Measurements from ENCODE around the gene PSMG2. TPM values are rescaled to one million over a fixed set of nuclear protein-coding genes. Genes with fewer than 3 reads are reported as not detected.
"Not testable (repeated sequence)": the region's sequence is repeated elsewhere in the genome, so short reads cannot be mapped to it uniquely, and the experiment has no call there.

Gene PSMG2
- polyA plus RNA-seq, 3 donors from 2014 or later: 74.9 to 96.6 (median 81.6) TPM

- not testable (repeated sequence) for H3K27me3 Mint-ChIP-seq (ENCODE audit: low read depth in 3 of 3); H3K9me3 Mint-ChIP-seq; H3K36me3 Mint-ChIP-seq; H3K4me3 Mint-ChIP-seq; H3K27ac Mint-ChIP-seq; DNase-seq; H3K4me1 Mint-ChIP-seq
These were observed 55.7 kb downstream of the PSMG2 start for GRCh38 chr18:12758566-12758965.

GRCh38 chr18:12765126-12765525 is 62.3 kb downstream of the PSMG2 start:
- peaks cover 0 to 3% (median 2%) of the 10 kb centered on the region in 3 donors for H3K27me3 Mint-ChIP-seq (ENCODE audit: low read depth in 3 of 3)
- no peak for DNase-seq
- H3K4me3 Mint-ChIP-seq: no peak overlapping the region
- no peak overlapping the region for H3K27ac Mint-ChIP-seq
- no peaks in the 10 kb centered on the region for H3K9me3 Mint-ChIP-seq
- peaks cover 5 to 6% of the 10 kb centered on the region in 2 donors for H3K4me1 Mint-ChIP-seq
- no peaks in the 10 kb centered on the region for H3K36me3 Mint-ChIP-seq

- Mint-ChIP-seq H3K4me3 (no peak overlapping the region), H3K36me3 (no peaks in the 10 kb centered on the region), H3K27me3 (ENCODE audit: low read depth in 3 of 3) (peaks cover 0 to 3% (median 2%) of the 10 kb centered on the region in 3 donors), H3K27ac (no peak overlapping the region), H3K9me3 (no peaks in the 10 kb centered on the region), H3K4me1 (peaks cover 5 to 6% of the 10 kb centered on the region in 2 donors)
- no peak for DNase-seq
These were observed 62.7 kb downstream of the PSMG2 start for GRCh38 chr18:12765586-12765985.

GRCh38 chr18:12766986-12767433 is 64.2 kb downstream of the PSMG2 start:
- no peaks in the 10 kb centered on the region for H3K9me3 Mint-ChIP-seq
- DNase-seq: no peak
- peak overlapping the region in 1 of 6 donors; percentile 28 for H3K27ac Mint-ChIP-seq
- peaks cover 0 to 3% (median 0%) of the 10 kb centered on the region in 3 donors for H3K36me3 Mint-ChIP-seq
- peaks cover 5 to 6% of the 10 kb centered on the region in 2 donors for H3K4me1 Mint-ChIP-seq
- H3K4me3 Mint-ChIP-seq: no peak overlapping the region
- H3K27me3 Mint-ChIP-seq (ENCODE audit: low read depth in 3 of 3): peaks cover 0 to 3% (median 2%) of the 10 kb centered on the region in 3 donors

- DNase-seq: no peak
- peaks cover 5 to 6% of the 10 kb centered on the region in 2 donors for H3K4me1 Mint-ChIP-seq
- no peak overlapping the region for H3K27ac Mint-ChIP-seq
- H3K9me3 Mint-ChIP-seq: no peaks in the 10 kb centered on the region
- no peak overlapping the region for H3K4me3 Mint-ChIP-seq
- peaks cover 0 to 3% (median 0%) of the 10 kb centered on the region in 3 donors for H3K36me3 Mint-ChIP-seq
- peaks cover 0 to 3% (median 0%) of the 10 kb centered on the region in 3 donors for H3K27me3 Mint-ChIP-seq (ENCODE audit: low read depth in 3 of 3)
These were observed 64.8 kb downstream of the PSMG2 start for GRCh38 chr18:12767580-12768155.

- Mint-ChIP-seq H3K4me1 (peaks cover 11 to 12% of the 10 kb centered on the region in 2 donors), H3K9me3 (no peaks in the 10 kb centered on the region), H3K27ac (peak overlapping the region in 1 of 6 donors; percentile 79), H3K4me3 (no peak overlapping the region), H3K27me3 (ENCODE audit: low read depth in 3 of 3) (no peaks in the 10 kb centered on the region), H3K36me3 (peaks cover 0 to 3% (median 0%) of the 10 kb centered on the region in 3 donors)
- DNase-seq: no peak
These were observed 65.8 kb downstream of the PSMG2 start for GRCh38 chr18:12768625-12769024.

- DNase-seq: no peak
- Mint-ChIP-seq H3K27me3 (ENCODE audit: low read depth in 3 of 3) (no peaks in the 10 kb centered on the region), H3K36me3 (peaks cover 0 to 3% (median 0%) of the 10 kb centered on the region in 3 donors), H3K4me3 (no peak overlapping the region), H3K27ac (no peak overlapping the region), H3K4me1 (peaks cover 13 to 17% of the 10 kb centered on the region in 2 donors), H3K9me3 (no peaks in the 10 kb centered on the region)
These were observed 66.3 kb downstream of the PSMG2 start for GRCh38 chr18:12769136-12769535.

GRCh38 chr18:12769644-12770440 is 67.0 kb downstream of the PSMG2 start:
- no peak for DNase-seq
- H3K36me3 Mint-ChIP-seq: peaks cover 0 to 3% (median 0%) of the 10 kb centered on the region in 3 donors
- peaks cover 16 to 21% of the 10 kb centered on the region in 2 donors for H3K4me1 Mint-ChIP-seq
- no peak overlapping the region for H3K4me3 Mint-ChIP-seq
- H3K27me3 Mint-ChIP-seq (ENCODE audit: low read depth in 3 of 3): peaks cover 0 to under 1% (median 0%) of the 10 kb centered on the region in 3 donors
- peak overlapping the region in 1 of 6 donors; percentile 41 for H3K27ac Mint-ChIP-seq
- H3K9me3 Mint-ChIP-seq: no peaks in the 10 kb centered on the region

- H3K9me3 Mint-ChIP-seq: no peaks in the 10 kb centered on the region
- H3K4me3 Mint-ChIP-seq: no peak overlapping the region
These were observed 67.8 kb downstream of the PSMG2 start for GRCh38 chr18:12770469-12771219.

GRCh38 chr18:12772111-12772510 is 69.3 kb downstream of the PSMG2 start:
- Mint-ChIP-seq H3K27me3 (ENCODE audit: low read depth in 3 of 3) (peaks cover 8 to 9% (median 9%) of the 10 kb centered on the region in 3 donors), H3K4me1 (peaks cover 20 to 30% of the 10 kb centered on the region in 2 donors), H3K36me3 (peaks cover 0 to 3% (median 0%) of the 10 kb centered on the region in 3 donors), H3K27ac (no peak overlapping the region), H3K4me3 (no peak overlapping the region), H3K9me3 (peaks cover 0 to 4% (median 0%) of the 10 kb centered on the region in 6 donors)
- DNase-seq: no peak

More at GRCh38 chr18:12770469-12771219, 67.8 kb downstream of the PSMG2 start:
- DNase-seq: no peak
- peak overlapping the region in 2 of 6 donors; percentile 46 to 53 for H3K27ac Mint-ChIP-seq
- peaks cover 20 to 29% of the 10 kb centered on the region in 2 donors for H3K4me1 Mint-ChIP-seq
- peaks cover 0 to 3% (median 0%) of the 10 kb centered on the region in 3 donors for H3K36me3 Mint-ChIP-seq
- peaks cover under 1 to 5% (median 4%) of the 10 kb centered on the region in 3 donors for H3K27me3 Mint-ChIP-seq (ENCODE audit: low read depth in 3 of 3)

GRCh38 chr18:12773369-12773768 is 70.5 kb downstream of the PSMG2 start:
- Mint-ChIP-seq H3K27me3 (ENCODE audit: low read depth in 3 of 3) (peaks cover 8 to 9% (median 9%) of the 10 kb centered on the region in 3 donors), H3K36me3 (peaks cover 0 to 3% (median 0%) of the 10 kb centered on the region in 3 donors), H3K9me3 (peaks cover 0 to 4% (median 0%) of the 10 kb centered on the region in 6 donors), H3K4me3 (peak overlapping the region in 3 of 5 donors; percentile 23 to 34 (median 31)), H3K4me1 (peaks cover 20 to 30% of the 10 kb centered on the region in 2 donors), H3K27ac (peak overlapping the region in 3 of 6 donors; percentile 14 to 74 (median 43))
- DNase-seq: no peak

GRCh38 chr18:12774982-12775381 is 72.1 kb downstream of the PSMG2 start:
- H3K36me3 Mint-ChIP-seq: peaks cover 0 to 3% (median 0%) of the 10 kb centered on the region in 3 donors
- peaks cover 17 to 30% of the 10 kb centered on the region in 2 donors for H3K4me1 Mint-ChIP-seq
- DNase-seq: peak; percentile 46 to 70 (median 53)
- H3K27ac Mint-ChIP-seq: peak overlapping the region; percentile 88 to 96 (median 94)
- peaks cover 0 to 4% (median 0%) of the 10 kb centered on the region in 6 donors for H3K9me3 Mint-ChIP-seq
- peak overlapping the region; percentile 89 to 93 (median 90) for H3K4me3 Mint-ChIP-seq
- peaks cover 9% of the 10 kb centered on the region in 3 donors for H3K27me3 Mint-ChIP-seq (ENCODE audit: low read depth in 3 of 3)

Measured in immature natural killer cell (primary cell).